Spleen (tissue), 7 donors: ENCODE data around the gene LPCAT1.

Experiments
- CTCF ChIP-seq, 11 experiments: fragments of 200-600 bp in 7 of 11; fragments of 450-650 bp in 4 of 11; sonication (generic) in 4 of 11; IDR thresholded peaks in 8 of 11; conservative IDR thresholded peaks in 3 of 11; 1 replicate in 7 of 11; 2 replicates in 4 of 11; pipeline versions ENCODE4 v1.4.0 to v1.8.0; 2016 to 2021; ENCODE audit warnings: antibody characterized with exemption in 11 of 11, inconsistent platforms in 4 of 11, mild to moderate bottlenecking in 1 of 11
- POLR2A ChIP-seq, 3 donors: fragments of 450-650 bp; IDR thresholded peaks; one replicate each; pipeline ENCODE4 v1.5.1; 2017; ENCODE audit warnings: antibody characterized with exemption in 3 of 3, mild to moderate bottlenecking in 1 of 3
- POLR2AphosphoS5 ChIP-seq, 3 donors: sonication (generic); formaldehyde crosslinking; IDR thresholded peaks; one replicate each; pipeline ENCODE4 v1.5.1; 2017; ENCODE audit warnings: antibody characterized with exemption in 3 of 3
- donor health status: DM: no; HTN: no; CAD: no; lungs with moderate emphysema.
- donor health status: DM: no; HTN: no; CAD: no.
- donor health status: DM: no; HTN: no; CAD: no.

DNA sequence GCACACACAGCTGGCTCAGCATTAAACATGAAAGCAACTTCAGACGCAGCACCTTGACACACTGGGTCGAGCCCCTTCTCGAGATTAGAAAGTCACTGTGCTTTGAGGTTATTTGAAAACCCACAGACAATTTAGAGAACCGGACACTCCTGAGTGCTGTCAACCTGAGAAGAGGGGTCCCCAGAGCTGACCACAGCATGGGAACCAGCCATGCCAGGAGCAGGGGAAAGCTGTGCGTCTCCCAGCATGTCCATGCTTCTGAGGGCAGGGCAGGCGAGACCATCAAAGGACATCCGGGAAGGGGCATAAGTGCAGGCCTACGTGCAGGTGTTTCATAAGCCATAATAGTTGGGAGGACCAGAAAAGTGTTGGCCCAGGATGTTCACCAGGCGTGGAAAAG, 99.0 kb downstream of the LPCAT1 start:
- TF ChIP-seq CTCF (IDR thresholded peaks at IDR 0.05 in 8 of 11, conservative IDR thresholded peaks at IDR 0.05 in 3 of 11) (no peak), POLR2AphosphoS5 (IDR thresholded peaks at IDR 0.05) (no peak), POLR2A (IDR thresholded peaks at IDR 0.05) (no peak)
